GM12878 (cell line): Measurements from ENCODE around the gene TEX54. TPM values are rescaled to one million over a fixed set of nuclear protein-coding genes. Genes with fewer than 3 reads are reported as not detected.

Experiments
- ATAC-seq: fragments of 200-7000 bp; cut with Tn5 transposase; 3 replicates; pipeline ENCODE4 v1.9.1; 2020; ENCODE audit warnings: mild to moderate bottlenecking, moderate library complexity
- BruUV-seq: library from RNA; stranded (reverse); fragments of 400-500 nt; replicated peaks from 2 replicates; lab custom pipeline; 2021; lab: Mats Ljungman, UMichigan
- CTCF ChIA-PET: fragments of 300-600 bp; sonication (Branson Sonifier 250); formaldehyde crosslinking; extraction: SDS; loops from one replicate; lab custom pipeline; 2021; ENCODE audit warnings: inconsistent platforms; lab: Yijun Ruan, JAX
- POLR2A ChIA-PET: fragments of 350-600 bp; formaldehyde crosslinking; extraction: SDS; loops from one replicate; lab custom pipeline; 2021; ENCODE audit warnings: inconsistent platforms; lab: Charles Lee
- RAD21 ChIA-PET: fragments of 300-600 bp; sonication (Branson Sonifier 250); formaldehyde crosslinking; loops from one replicate; lab custom pipeline; 2023; ENCODE audit warnings: antibody characterized with exemption; ENCODE audit not compliant: unreplicated experiment; lab: Charles Lee
- SMC1A ChIA-PET: fragments of 300-600 bp; sonication (Branson Sonifier 250); formaldehyde crosslinking; loops from one replicate; lab custom pipeline; 2023; ENCODE audit not compliant: unreplicated experiment, uncharacterized antibody; lab: Charles Lee
- DNase-seq: peaks from one replicate; pipeline ENCODE4 v3.0.0-alpha.2; 2011; ENCODE audit warnings: low read depth, low spot score
- FAIRE-seq: peaks from 3 replicates; lab custom pipeline; 2011; peaks lifted over from hg19 to GRCh38; lab: Jason Lieb, UNC
- H2AFZ ChIP-seq: 2 replicates; pipeline ENCODE4 v1.6.0; 2011; ENCODE audit warnings: low read depth, low read length, control low read depth; ENCODE audit not compliant: control insufficient read depth
- H3K27ac ChIP-seq: 2 replicates; pipeline ENCODE4 v1.5.1; 2011; ENCODE audit warnings: control low read depth; ENCODE audit not compliant: control insufficient read depth, insufficient read depth
- H3K27me3 ChIP-seq, 2 experiments: replicated peaks in 1 of 2; 2 replicates each; pipeline versions ENCODE4 v1.6.0 to v1.6.1; 2011; ENCODE audit warnings: low read length in 1 of 2; ENCODE audit not compliant: control insufficient read depth in 2 of 2, insufficient read depth in 2 of 2
- H3K36me3 ChIP-seq, 2 experiments: 2 replicates each; pipeline ENCODE4 v1.5.1; 2011; ENCODE audit warnings: low read length in 1 of 2; ENCODE audit not compliant: control insufficient read depth in 2 of 2, insufficient read depth in 2 of 2
- H3K4me1 ChIP-seq: 2 replicates; pipeline ENCODE4 v1.6.1; 2011; ENCODE audit warnings: mild to moderate bottlenecking, low read length, moderate library complexity, mixed read lengths; ENCODE audit not compliant: control insufficient read depth, insufficient read depth
- H3K4me2 ChIP-seq: 2 replicates; pipeline ENCODE4 v1.6.0; 2011; ENCODE audit warnings: control low read depth; ENCODE audit not compliant: control insufficient read depth, insufficient read depth
- H3K4me3 ChIP-seq: fragments of 200-600 bp; sonication (generic); 2 replicates; pipeline ENCODE4 v1.5.1; 2016
- H3K79me2 ChIP-seq: 2 replicates; pipeline ENCODE4 v1.6.0; 2011; ENCODE audit warnings: low read length; ENCODE audit not compliant: control insufficient read depth, insufficient read depth
- H3K9ac ChIP-seq: 2 replicates; pipeline ENCODE4 v1.8.0; 2011; ENCODE audit warnings: low read length, control low read depth, mixed read lengths; ENCODE audit not compliant: control insufficient read depth, insufficient read depth
- H3K9me3 ChIP-seq: replicated peaks from 3 replicates; pipeline ENCODE4 v1.5.1; 2011; ENCODE audit warnings: mild to moderate bottlenecking, low read length; ENCODE audit not compliant: control insufficient read depth, insufficient read depth
- H4K20me1 ChIP-seq: 2 replicates; pipeline ENCODE4 v1.6.0; 2011; ENCODE audit not compliant: control insufficient read depth, insufficient read depth
- BMI1 ChIP-seq: fragments of 450-650 bp; IDR thresholded peaks from 2 replicates; pipeline ENCODE4 v1.6.1; 2016; ENCODE audit warnings: mild to moderate bottlenecking, moderate library complexity, borderline replicate concordance
- CBX3 ChIP-seq: fragments of 200-600 bp; sonication (generic); IDR thresholded peaks from 2 replicates; pipeline ENCODE4 v1.6.1; 2016; ENCODE audit warnings: low read depth, borderline replicate concordance
- CREM ChIP-seq: IDR thresholded peaks from 2 replicates; pipeline ENCODE4 v1.6.1; 2014; ENCODE audit warnings: antibody characterized with exemption, low read depth
- ESRRA ChIP-seq: IDR thresholded peaks from 2 replicates; pipeline ENCODE4 v1.6.1; 2012; ENCODE audit warnings: mild to moderate bottlenecking, low read length, improper control_type of control experiment
- FOXK2 ChIP-seq: fragments of 450-650 bp; IDR thresholded peaks from 2 replicates; pipeline ENCODE4 v1.6.1; 2017; ENCODE audit warnings: mild to moderate bottlenecking, moderate library complexity
- KAT2A ChIP-seq: conservative IDR thresholded peaks from 2 replicates; pipeline ENCODE4 v1.6.1; 2011; ENCODE audit warnings: low read depth, low read length; ENCODE audit not compliant: control insufficient read depth
- NR2C1 ChIP-seq: fragments of 450-650 bp; IDR thresholded peaks from 2 replicates; pipeline ENCODE4 v1.6.1; 2017; ENCODE audit warnings: antibody characterized with exemption, mild to moderate bottlenecking, moderate library complexity
- PAX8 ChIP-seq: fragments of 450-650 bp; IDR thresholded peaks from 2 replicates; pipeline ENCODE4 v1.6.1; 2017; ENCODE audit warnings: mild to moderate bottlenecking, moderate library complexity
- POLR2AphosphoS5 ChIP-seq: IDR thresholded peaks from 2 replicates; pipeline ENCODE4 v1.6.1; 2011; ENCODE audit warnings: mild to moderate bottlenecking, low read length, inconsistent platforms
- POU2F2 ChIP-seq: IDR thresholded peaks from 3 replicates; pipeline ENCODE4 v1.6.1; 2011; ENCODE audit warnings: low read depth, mild to moderate bottlenecking, low read length, borderline replicate concordance
- SIN3A ChIP-seq: IDR thresholded peaks from 2 replicates; pipeline ENCODE4 v1.6.1; 2012; ENCODE audit warnings: low read depth, low read length, improper control_type of control experiment
- SMAD5 ChIP-seq: IDR thresholded peaks from 2 replicates; pipeline ENCODE4 v1.6.1; 2016; ENCODE audit warnings: antibody characterized with exemption, low read depth
- SP1 ChIP-seq: IDR thresholded peaks from one replicate; pipeline ENCODE4 v1.6.1; 2011; ENCODE audit warnings: low read depth, low read length
- TARDBP ChIP-seq: IDR thresholded peaks from 2 replicates; pipeline ENCODE4 v1.6.1; 2016; ENCODE audit warnings: borderline replicate concordance
- ZNF217 ChIP-seq: fragments of 450-650 bp; IDR thresholded peaks from 2 replicates; pipeline ENCODE4 v1.6.1; 2017; ENCODE audit warnings: antibody characterized with exemption, mild to moderate bottlenecking
- ZNF622 ChIP-seq: fragments of 450-650 bp; IDR thresholded peaks from 2 replicates; pipeline ENCODE4 v1.6.1; 2017; ENCODE audit warnings: mild to moderate bottlenecking, inconsistent platforms
- WGBS: methylation state at CpG from one replicate; pipeline ENCODE4 v1.1.6; 2016; ENCODE audit warnings: low lambda C conversion rate; ENCODE audit not compliant: insufficient replicate concordance, insufficient coverage; ENCODE audit errors: missing lambda C conversion rate; 5-methylcytosine and 5-hydroxymethylcytosine counted together
- in situ Hi-C: fragments of 300-500 bp; cut with MboI; formaldehyde crosslinking; loops from 9 replicates; pipeline ENCODE4 v1.14.3; 2018; ENCODE audit warnings: mixed read lengths
- intact Hi-C: fragments of 100-400 bp; cut with micrococcal nuclease; formaldehyde crosslinking; loops from one replicate; pipeline ENCODE4 v1.14.2; 2022; ENCODE audit not compliant: unreplicated experiment
- polyA plus RNA-seq, 11 experiments: library from polyadenylated mRNA; depleted of rRNA in 4 of 11; unstranded in 6 of 11; stranded (reverse) in 5 of 11; fragments of >200 nt; fragmentation: Nextera tagmentation in 4 of 11; fragmentation: Illumina TruSeq in 1 of 11; extraction: Ambion mirVana in 4 of 11; extraction: Trizol in 1 of 11; gene quantifications; 1 replicate in 1 of 11; 2 replicates in 10 of 11; pipeline versions ENCODE4 v1.2.1 to v1.2.3, GENCODE V29; 2011 to 2016; ENCODE audit warnings: inconsistent platforms in 2 of 11, missing spikeins in 2 of 11, low read depth in 1 of 11
- total RNA-seq, 4 experiments: library from RNA; depleted of rRNA in 3 of 4; stranded (reverse); fragments of >200 nt in 3 of 4; fragmentation: Illumina TruSeq in 1 of 4; extraction: Trizol in 1 of 4; gene quantifications; 2 replicates each; pipeline versions ENCODE4 v1.2.1 to v1.2.3, GENCODE V29; 2013 to 2021
- TF ChIP-seq, protein P1 (sequence below): IDR thresholded peaks from 2 replicates; pipeline ENCODE4 v1.6.1; 2012; ENCODE audit warnings: low read depth, low read length, improper control_type of control experiment
- TF ChIP-seq, protein P2 (sequence below): IDR thresholded peaks from 2 replicates; pipeline ENCODE4 v1.6.1; 2012; ENCODE audit warnings: improper control_type of control experiment, low read depth, low read length; ENCODE audit not compliant: insufficient replicate concordance

The TEX54 gene
- total and polyA plus RNA-seq, 10 of the 15 experiments (the other 5 are each of a cell fraction or from before 2014, with no cell fraction given): 0.38 to 0.68 (median 0.51) TPM; not detected in 7

DNA sequence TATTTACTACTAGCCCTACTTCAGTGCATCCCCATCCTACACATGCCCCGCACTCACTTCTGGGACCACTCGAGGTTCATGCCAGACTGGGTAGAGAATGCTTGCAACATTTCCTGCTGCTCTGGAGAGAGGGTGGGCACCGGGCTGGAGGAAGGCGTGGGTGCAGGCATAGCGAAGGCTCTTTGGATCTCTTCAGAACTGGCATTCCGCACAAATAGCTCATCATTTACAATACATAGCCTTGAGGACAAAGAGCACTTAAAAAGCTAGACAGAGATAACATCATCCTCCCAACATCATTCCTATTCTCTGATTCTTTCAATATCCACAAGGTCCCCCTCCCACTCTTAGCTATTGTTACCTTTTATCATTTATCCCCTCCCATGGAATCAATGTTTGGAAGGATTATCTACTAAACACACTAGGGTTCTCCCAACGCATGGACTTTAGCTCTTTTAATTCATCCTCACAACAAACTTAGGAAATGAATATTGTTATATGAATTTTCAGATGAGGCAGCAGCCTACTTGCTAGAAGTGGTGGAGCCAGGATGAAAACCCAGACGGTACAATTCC is 38.4 kb downstream of the TEX54 start:
- DNase-seq (no peak), FAIRE-seq (no peak), ATAC-seq (no peak)
- Histone ChIP-seq H3K9me3 (no peaks in the 10 kb centered on the region), H3K4me1 (peaks cover 8% of the 10 kb centered on the region; the same call in 1 of the 2 replicates), H3K4me3 (no peak overlapping the region), H3K4me2 (no peak overlapping the region), H4K20me1 (no peaks in the 10 kb centered on the region), H2AFZ (no peak overlapping the region), H3K27ac (no peak overlapping the region), H3K27me3 (no peaks in the 10 kb centered on the region), H3K36me3 (peaks cover 23 to 31% of the 10 kb centered on the region in 2 experiments), H3K79me2 (peaks cover 18% of the 10 kb centered on the region), H3K9ac (no peak overlapping the region)
- WGBS: 96% methylated on average over 8 of the region's 8 CpGs
- POLR2A ChIA-PET: interaction anchor here (0.7 to 2.3 kb wide), 10 partner anchors 8 to 61 kb away, joined by 3 to 9 read pairs (median 4); partner anchors contain the start of genes NXF1 and TEX54
- TF ChIP-seq ZNF622 (no peak), KAT2A (no peak), ESRRA (no peak), CBX3 (no peak), CREM (no peak), POLR2AphosphoS5 (no peak), SP1 (no peak), PAX8 (no peak), ZNF217 (no peak), SIN3A (no peak), NR2C1 (no peak), POU2F2 (no peak), FOXK2 (no peak), TARDBP (no peak), SMAD5 (no peak), BMI1 (no peak)
- TF ChIP-seq, protein P1, sequence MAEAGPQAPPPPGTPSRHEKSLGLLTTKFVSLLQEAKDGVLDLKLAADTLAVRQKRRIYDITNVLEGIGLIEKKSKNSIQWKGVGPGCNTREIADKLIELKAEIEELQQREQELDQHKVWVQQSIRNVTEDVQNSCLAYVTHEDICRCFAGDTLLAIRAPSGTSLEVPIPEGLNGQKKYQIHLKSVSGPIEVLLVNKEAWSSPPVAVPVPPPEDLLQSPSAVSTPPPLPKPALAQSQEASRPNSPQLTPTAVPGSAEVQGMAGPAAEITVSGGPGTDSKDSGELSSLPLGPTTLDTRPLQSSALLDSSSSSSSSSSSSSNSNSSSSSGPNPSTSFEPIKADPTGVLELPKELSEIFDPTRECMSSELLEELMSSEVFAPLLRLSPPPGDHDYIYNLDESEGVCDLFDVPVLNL: no peak
- TF ChIP-seq, protein P2, sequence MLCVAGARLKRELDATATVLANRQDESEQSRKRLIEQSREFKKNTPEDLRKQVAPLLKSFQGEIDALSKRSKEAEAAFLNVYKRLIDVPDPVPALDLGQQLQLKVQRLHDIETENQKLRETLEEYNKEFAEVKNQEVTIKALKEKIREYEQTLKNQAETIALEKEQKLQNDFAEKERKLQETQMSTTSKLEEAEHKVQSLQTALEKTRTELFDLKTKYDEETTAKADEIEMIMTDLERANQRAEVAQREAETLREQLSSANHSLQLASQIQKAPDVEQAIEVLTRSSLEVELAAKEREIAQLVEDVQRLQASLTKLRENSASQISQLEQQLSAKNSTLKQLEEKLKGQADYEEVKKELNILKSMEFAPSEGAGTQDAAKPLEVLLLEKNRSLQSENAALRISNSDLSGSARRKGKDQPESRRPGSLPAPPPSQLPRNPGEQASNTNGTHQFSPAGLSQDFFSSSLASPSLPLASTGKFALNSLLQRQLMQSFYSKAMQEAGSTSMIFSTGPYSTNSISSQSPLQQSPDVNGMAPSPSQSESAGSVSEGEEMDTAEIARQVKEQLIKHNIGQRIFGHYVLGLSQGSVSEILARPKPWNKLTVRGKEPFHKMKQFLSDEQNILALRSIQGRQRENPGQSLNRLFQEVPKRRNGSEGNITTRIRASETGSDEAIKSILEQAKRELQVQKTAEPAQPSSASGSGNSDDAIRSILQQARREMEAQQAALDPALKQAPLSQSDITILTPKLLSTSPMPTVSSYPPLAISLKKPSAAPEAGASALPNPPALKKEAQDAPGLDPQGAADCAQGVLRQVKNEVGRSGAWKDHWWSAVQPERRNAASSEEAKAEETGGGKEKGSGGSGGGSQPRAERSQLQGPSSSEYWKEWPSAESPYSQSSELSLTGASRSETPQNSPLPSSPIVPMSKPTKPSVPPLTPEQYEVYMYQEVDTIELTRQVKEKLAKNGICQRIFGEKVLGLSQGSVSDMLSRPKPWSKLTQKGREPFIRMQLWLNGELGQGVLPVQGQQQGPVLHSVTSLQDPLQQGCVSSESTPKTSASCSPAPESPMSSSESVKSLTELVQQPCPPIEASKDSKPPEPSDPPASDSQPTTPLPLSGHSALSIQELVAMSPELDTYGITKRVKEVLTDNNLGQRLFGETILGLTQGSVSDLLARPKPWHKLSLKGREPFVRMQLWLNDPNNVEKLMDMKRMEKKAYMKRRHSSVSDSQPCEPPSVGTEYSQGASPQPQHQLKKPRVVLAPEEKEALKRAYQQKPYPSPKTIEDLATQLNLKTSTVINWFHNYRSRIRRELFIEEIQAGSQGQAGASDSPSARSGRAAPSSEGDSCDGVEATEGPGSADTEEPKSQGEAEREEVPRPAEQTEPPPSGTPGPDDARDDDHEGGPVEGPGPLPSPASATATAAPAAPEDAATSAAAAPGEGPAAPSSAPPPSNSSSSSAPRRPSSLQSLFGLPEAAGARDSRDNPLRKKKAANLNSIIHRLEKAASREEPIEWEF: no peak
- SMC1A ChIA-PET: interaction anchor here (0.6 to 1.4 kb wide), 4 partner anchors 11 to 67 kb away, joined by 3 to 4 read pairs (median 4); partner anchors contain the start of genes NXF1 and WDR74
- CTCF ChIA-PET: interaction anchor here (0.7 to 0.8 kb wide), 2 partner anchors 46 to 87 kb away, joined by 3 read pairs; partner anchors contain the start of gene SLC3A2
- RAD21 ChIA-PET: interaction anchor here (0.9 to 1.6 kb wide), 3 partner anchors 19 to 67 kb away, joined by 3 read pairs; no protein-coding TSS in a partner anchor
- in situ Hi-C loops (no loop called here), intact Hi-C loops (no loop called here)
- no TSS peak for BruUV-seq
